Upper lobe of right lung (tissue), 1 donor: ENCODE data around the gene KRTAP9-1. TPM values are rescaled to one million over a fixed set of nuclear protein-coding genes. Genes with fewer than 3 reads are reported as not detected.

Experiments
- ATAC-seq: fragments of 200-7000 bp; cut with Tn5 transposase; one replicate; pipeline ENCODE4 v1.9.1; 2020; ENCODE audit warnings: mild to moderate bottlenecking, moderate library complexity
- DNase-seq: peaks from one replicate; pipeline ENCODE4 v3.0.0-alpha.2; 2020
- H3K27ac ChIP-seq: fragments of 200-600 bp; one replicate; pipeline ENCODE4 v1.8.0; 2022
- H3K27me3 ChIP-seq: fragments of 200-600 bp; one replicate; pipeline ENCODE4 v1.8.0; 2022; ENCODE audit warnings: mild to moderate bottlenecking
- H3K36me3 ChIP-seq: fragments of 200-600 bp; one replicate; pipeline ENCODE4 v1.8.0; 2022
- H3K4me1 ChIP-seq: fragments of 200-600 bp; one replicate; pipeline ENCODE4 v1.8.0; 2022
- H3K4me3 ChIP-seq: fragments of 200-600 bp; one replicate; pipeline ENCODE4 v1.8.0; 2022; ENCODE audit warnings: mild to moderate bottlenecking
- H3K9me3 ChIP-seq: fragments of 200-600 bp; one replicate; pipeline ENCODE4 v1.8.0; 2022
- intact Hi-C: fragments of 100-400 bp; cut with DNase I; formaldehyde crosslinking; loops from one replicate; pipeline ENCODE4 v1.11.0; 2022
- total RNA-seq: library from RNA; stranded (reverse); fragmentation: NEBNext Ultra II Directional; extraction: Animal tissue kit (Norgen Biotek cat#: 25700); gene quantifications from one replicate; pipeline ENCODE4 v1.2.1, GENCODE V29; 2021
- TF ChIP-seq, protein P1 (sequence below): fragments of 200-600 bp; IDR thresholded peaks from one replicate; pipeline ENCODE4 v1.8.0; 2022; ENCODE audit warnings: antibody characterized with exemption
- donor health status: DM: no; HTN: yes; CAD: no; lungs with severe emphysema.

KRTAP9-1 gene
- total RNA-seq, 1 donor from 2014 or later: not detected

GRCh38 chr17:41177727-41178271 is 11.9 kb upstream of the KRTAP9-1 start, which contains the start of gene KRTAP4-2:
TSS of gene KRTAP4-2 (minus strand) at chr17:41178221. CDS start at chr17:41178164, 57 bp downstream.
- Histone ChIP-seq H3K36me3 (no peaks in the 10 kb centered on the region), H3K4me1 (no peaks in the 10 kb centered on the region), H3K27me3 (no peaks in the 10 kb centered on the region), H3K9me3 (no peaks in the 10 kb centered on the region), H3K4me3 (no peak within 1 kb of the TSS), H3K27ac (no peak within 1 kb of the TSS)
- DNase-seq (no peak), ATAC-seq (no peak)
- TF ChIP-seq, protein P1, sequence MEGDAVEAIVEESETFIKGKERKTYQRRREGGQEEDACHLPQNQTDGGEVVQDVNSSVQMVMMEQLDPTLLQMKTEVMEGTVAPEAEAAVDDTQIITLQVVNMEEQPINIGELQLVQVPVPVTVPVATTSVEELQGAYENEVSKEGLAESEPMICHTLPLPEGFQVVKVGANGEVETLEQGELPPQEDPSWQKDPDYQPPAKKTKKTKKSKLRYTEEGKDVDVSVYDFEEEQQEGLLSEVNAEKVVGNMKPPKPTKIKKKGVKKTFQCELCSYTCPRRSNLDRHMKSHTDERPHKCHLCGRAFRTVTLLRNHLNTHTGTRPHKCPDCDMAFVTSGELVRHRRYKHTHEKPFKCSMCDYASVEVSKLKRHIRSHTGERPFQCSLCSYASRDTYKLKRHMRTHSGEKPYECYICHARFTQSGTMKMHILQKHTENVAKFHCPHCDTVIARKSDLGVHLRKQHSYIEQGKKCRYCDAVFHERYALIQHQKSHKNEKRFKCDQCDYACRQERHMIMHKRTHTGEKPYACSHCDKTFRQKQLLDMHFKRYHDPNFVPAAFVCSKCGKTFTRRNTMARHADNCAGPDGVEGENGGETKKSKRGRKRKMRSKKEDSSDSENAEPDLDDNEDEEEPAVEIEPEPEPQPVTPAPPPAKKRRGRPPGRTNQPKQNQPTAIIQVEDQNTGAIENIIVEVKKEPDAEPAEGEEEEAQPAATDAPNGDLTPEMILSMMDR: no peak
- intact Hi-C loops: no loop called here

DNA sequence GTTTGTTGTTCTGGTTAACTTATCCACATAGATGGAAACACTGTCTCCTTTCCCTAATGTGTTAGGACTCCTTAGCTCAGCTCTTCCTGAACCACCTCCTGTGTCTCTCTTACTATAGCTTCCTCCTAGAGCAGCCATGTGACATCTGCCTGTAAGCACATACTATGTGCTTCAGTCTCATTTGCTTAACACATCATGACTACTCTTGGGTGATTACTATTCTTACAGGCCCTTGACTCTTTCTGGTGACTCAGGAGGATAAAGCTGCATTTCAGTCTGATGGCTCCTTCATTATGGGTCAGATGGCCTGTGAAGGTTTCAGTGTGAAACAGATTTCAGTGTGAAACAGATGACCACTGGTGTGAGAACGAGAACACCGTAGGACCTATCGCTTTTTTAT is 11.3 kb upstream of the KRTAP9-1 start:
- ATAC-seq: no peak
- TF ChIP-seq, protein P1: no peak
- Histone ChIP-seq H3K4me3 (no peak overlapping the region), H3K27ac (no peak overlapping the region), H3K36me3 (no peaks in the 10 kb centered on the region), H3K27me3 (no peaks in the 10 kb centered on the region), H3K9me3 (no peaks in the 10 kb centered on the region), H3K4me1 (no peaks in the 10 kb centered on the region)
- intact Hi-C loops: no loop called here
- no peak for DNase-seq

- Histone ChIP-seq H3K9me3 (no peaks in the 10 kb centered on the region), H3K27ac (no peak overlapping the region), H3K27me3 (no peaks in the 10 kb centered on the region), H3K4me3 (no peak overlapping the region), H3K4me1 (no peaks in the 10 kb centered on the region), H3K36me3 (no peaks in the 10 kb centered on the region)
- TF ChIP-seq, protein P1: no peak
- ATAC-seq: no peak
- no peak for DNase-seq
- intact Hi-C loops: no loop called here
These were observed 10.7 kb upstream of the KRTAP9-1 start for GRCh38 chr17:41178843-41179616.

DNA sequence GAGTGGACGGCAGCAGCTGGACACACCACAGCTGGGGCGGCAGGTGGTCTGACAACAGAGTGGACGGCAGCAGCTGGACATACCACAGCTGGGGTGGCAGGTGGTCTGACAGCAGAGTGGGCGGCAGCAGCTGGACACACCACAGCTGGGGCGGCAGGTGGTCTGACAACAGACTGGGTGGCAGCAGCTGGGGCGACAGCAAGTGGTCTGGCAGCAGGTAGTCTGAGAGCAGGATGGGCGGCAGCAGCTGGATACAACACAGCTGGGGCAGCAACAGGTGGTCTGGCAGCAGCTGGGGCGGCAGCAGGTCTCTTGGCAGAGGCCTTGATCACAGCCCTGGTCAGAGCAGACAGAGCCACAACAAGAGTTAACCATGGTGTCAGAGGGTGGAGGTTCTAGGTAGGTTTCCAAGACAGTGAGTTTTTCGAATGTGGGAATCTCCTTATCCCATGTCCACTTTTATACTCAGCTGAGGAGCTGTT is 5.2 kb upstream of the KRTAP9-1 start, which contains the start of gene KRTAP4-1:
KRTAP4-1 (minus strand) TSS at position 432 of the 482 bp plus-strand sequence; CDS start at position 375, 57 bp downstream.
- Histone ChIP-seq H3K36me3 (no peaks in the 10 kb centered on the region), H3K27me3 (peaks cover 6% of the 10 kb centered on the region), H3K27ac (no peak within 1 kb of the TSS), H3K4me1 (no peaks in the 10 kb centered on the region), H3K9me3 (no peaks in the 10 kb centered on the region), H3K4me3 (no peak within 1 kb of the TSS)
- no peak for DNase-seq
- ATAC-seq: no peak
- TF ChIP-seq, protein P1: no peak
- intact Hi-C loops: no loop called here

GRCh38 chr17:41185001-41185400 is 4.7 kb upstream of the KRTAP9-1 start:
- Histone ChIP-seq H3K36me3 (no peaks in the 10 kb centered on the region), H3K27ac (no peak overlapping the region), H3K27me3 (peaks cover 7% of the 10 kb centered on the region), H3K4me3 (no peak overlapping the region), H3K4me1 (no peaks in the 10 kb centered on the region), H3K9me3 (no peaks in the 10 kb centered on the region)
- TF ChIP-seq, protein P1: no peak
- no peak for DNase-seq
- intact Hi-C loops: no loop called here
- no peak for ATAC-seq
